Keratinocyte (primary cell): Measurements from ENCODE around the gene APLP2. TPM values are rescaled to one million over a fixed set of nuclear protein-coding genes. Genes with fewer than 3 reads are reported as not detected.

ENCODE experiments used
- DNase-seq: peaks from one replicate; pipeline ENCODE4 v3.0.0-alpha.2; 2011; ENCODE audit warnings: low read depth, missing footprints, low spot score
- FAIRE-seq: peaks from 2 replicates; lab custom pipeline; 2011; peaks lifted over from hg19 to GRCh38; lab: Jason Lieb, UNC
- H2AFZ ChIP-seq: 2 replicates; pipeline ENCODE4 v1.6.0; 2012; ENCODE audit warnings: low read length, control low read depth, inconsistent platforms; ENCODE audit not compliant: control insufficient read depth
- H3K27ac ChIP-seq: 2 replicates; pipeline ENCODE4 v1.5.1; 2011; ENCODE audit warnings: low read length; ENCODE audit not compliant: control insufficient read depth, insufficient read depth
- H3K27me3 ChIP-seq: 3 replicates; pipeline ENCODE4 v1.6.0; 2011; ENCODE audit warnings: low read length; ENCODE audit not compliant: control insufficient read depth, insufficient read depth; ENCODE audit errors: extremely low read depth
- H3K36me3 ChIP-seq, 2 experiments: 2 replicates in 1 of 2; 3 replicates in 1 of 2; pipeline ENCODE4 v1.5.1; 2011; ENCODE audit warnings: low read length in 2 of 2, mild to moderate bottlenecking in 1 of 2; ENCODE audit not compliant: control insufficient read depth in 2 of 2, insufficient read depth in 2 of 2; ENCODE audit errors: extremely low read depth in 1 of 2
- H3K4me1 ChIP-seq: 3 replicates; pipeline ENCODE4 v1.5.1; 2011; ENCODE audit warnings: low read length; ENCODE audit not compliant: control insufficient read depth, insufficient read depth; ENCODE audit errors: extremely low read depth
- H3K4me2 ChIP-seq: 3 replicates; pipeline ENCODE4 v1.6.0; 2011; ENCODE audit warnings: low read depth, low read length; ENCODE audit not compliant: control insufficient read depth, insufficient read depth; ENCODE audit errors: extremely low read depth
- H3K4me3 ChIP-seq, 3 experiments: fragments of 200-600 bp in 1 of 3; sonication (generic) in 1 of 3; 2 replicates in 2 of 3; 3 replicates in 1 of 3; pipeline ENCODE4 v1.5.1; 2011 to 2016; ENCODE audit warnings: low read length in 3 of 3, mild to moderate bottlenecking in 3 of 3, control low read depth in 2 of 3, inconsistent platforms in 1 of 3, low read depth in 1 of 3, mixed read lengths in 1 of 3, mixed run types in 1 of 3, moderate library complexity in 1 of 3; ENCODE audit not compliant: control insufficient read depth in 2 of 3, insufficient read depth in 2 of 3; ENCODE audit errors: extremely low read depth in 1 of 3
- H3K79me2 ChIP-seq: 2 replicates; pipeline ENCODE4 v1.6.0; 2012; ENCODE audit warnings: low read length; ENCODE audit not compliant: control insufficient read depth, insufficient read depth
- H3K9ac ChIP-seq: 3 replicates; pipeline ENCODE4 v1.6.0; 2011; ENCODE audit warnings: low read length; ENCODE audit not compliant: control insufficient read depth, insufficient read depth; ENCODE audit errors: extremely low read depth
- H3K9me1 ChIP-seq: 3 replicates; pipeline ENCODE4 v1.6.0; 2011; ENCODE audit warnings: low read length; ENCODE audit not compliant: control insufficient read depth, insufficient read depth; ENCODE audit errors: extremely low read depth
- H3K9me3 ChIP-seq: 2 replicates; pipeline ENCODE4 v1.5.1; 2012; ENCODE audit warnings: low read depth, low read length; ENCODE audit not compliant: control insufficient read depth
- H4K20me1 ChIP-seq: 3 replicates; pipeline ENCODE4 v1.6.0; 2011; ENCODE audit warnings: low read length; ENCODE audit not compliant: control insufficient read depth, insufficient read depth; ENCODE audit errors: extremely low read depth
- CTCF ChIP-seq, 3 experiments: IDR thresholded peaks in 1 of 3; conservative IDR thresholded peaks in 1 of 3; optimal IDR thresholded peaks in 1 of 3; 2 replicates in 2 of 3; 3 replicates in 1 of 3; pipeline versions ENCODE3 to v1.5.1; 2011; ENCODE audit warnings: low read length in 3 of 3, mild to moderate bottlenecking in 3 of 3, moderate library complexity in 2 of 3, control low read depth in 1 of 3, inconsistent platforms in 1 of 3; ENCODE audit not compliant: insufficient read depth in 2 of 3; ENCODE audit errors: extremely low read depth in 1 of 3
- EZH2 ChIP-seq: IDR thresholded peaks from one replicate; pipeline ENCODE4 v1.6.1; 2012; ENCODE audit warnings: inconsistent platforms, mild to moderate bottlenecking, low read length, moderate library complexity
- dilution Hi-C: fragments of 300-500 bp; cut with MboI; formaldehyde crosslinking; loops from one replicate; pipeline ENCODE4 v1.7.0; 2020; ENCODE audit warnings: low sequenced_read_pairs; ENCODE audit not compliant: extremely low pct_ligation_motif_present
- polyA plus RNA-seq, 5 experiments: library from polyadenylated mRNA; depleted of rRNA in 3 of 5; stranded (reverse) in 3 of 5; stranded (forward) in 1 of 5; unstranded in 1 of 5; fragments of >200 nt; gene quantifications; 1 replicate in 1 of 5; 2 replicates in 3 of 5; 3 replicates in 1 of 5; pipeline versions ENCODE4 v1.2.1 to v1.2.3, GENCODE V29; 2011 to 2012; ENCODE audit warnings: missing spikeins in 2 of 5, low read depth in 1 of 5, low replicate concordance in 1 of 5

APLP2 gene
- polyA plus RNA-seq, 1 donor (not counting 4 experiments of a cell fraction or from before 2014, with no cell fraction given) = 531 TPM

GRCh38 chr11:130124096-130124495 is 54.4 kb downstream of the APLP2 start:
- H3K9me3 ChIP-seq = no peaks in the 10 kb centered on the region
- H3K4me2 ChIP-seq = no peak overlapping the region
- TF ChIP-seq CTCF (optimal IDR thresholded peaks at IDR 0.05 in 1 of 3, IDR thresholded peaks at IDR 0.05 in 1 of 3, conservative IDR thresholded peaks at IDR 0.05 in 1 of 3; ENCODE audit: extremely low read depth in 1 of 3, insufficient read depth in 2 of 3, low read length in 3 of 3) = peak in 1 of 3 experiments; percentile 3
- no peak for TF ChIP-seq EZH2
- no peak overlapping the region for H3K4me3 ChIP-seq
- H2AFZ ChIP-seq = no peak overlapping the region
- peaks cover 10% of the 10 kb centered on the region for H3K4me1 ChIP-seq
- peaks cover 22% of the 10 kb centered on the region for H3K79me2 ChIP-seq
- peaks cover 2% of the 10 kb centered on the region for H3K9me1 ChIP-seq
- peaks cover 38 to 58% of the 10 kb centered on the region in 2 experiments for H3K36me3 ChIP-seq
- H4K20me1 ChIP-seq = no peaks in the 10 kb centered on the region
- peak overlapping the region; percentile 57 for H3K27ac ChIP-seq
- H3K27me3 ChIP-seq = no peaks in the 10 kb centered on the region
- no peak for DNase-seq
- no peak for FAIRE-seq
- dilution Hi-C loops = no loop called here
- H3K9ac ChIP-seq = no peak overlapping the region

GRCh38 chr11:130125638-130126037 is 55.9 kb downstream of the APLP2 start:
- Histone ChIP-seq H3K9me3 (no peaks in the 10 kb centered on the region), H3K9ac (no peak overlapping the region), H2AFZ (no peak overlapping the region), H3K4me1 (peaks cover 10% of the 10 kb centered on the region), H3K4me2 (no peak overlapping the region), H3K79me2 (peaks cover 13% of the 10 kb centered on the region), H3K4me3 (no peak overlapping the region), H3K36me3 (peaks cover 43 to 57% of the 10 kb centered on the region in 2 experiments), H3K27me3 (no peaks in the 10 kb centered on the region), H3K27ac (peak overlapping the region; percentile 2), H4K20me1 (no peaks in the 10 kb centered on the region), H3K9me1 (peaks cover 2% of the 10 kb centered on the region)
- no peak for TF ChIP-seq EZH2
- dilution Hi-C loops = loop anchor here (25.0 kb wide), 1 partner anchor 188 kb away; no protein-coding TSS in a partner anchor
- DNase-seq = no peak
- FAIRE-seq = no peak

GRCh38 chr11:130126516-130126915 is 56.8 kb downstream of the APLP2 start:
- Histone ChIP-seq H3K27ac (no peak overlapping the region), H3K4me1 (peaks cover 10% of the 10 kb centered on the region), H3K36me3 (peaks cover 46 to 57% of the 10 kb centered on the region in 2 experiments), H3K9me3 (no peaks in the 10 kb centered on the region), H4K20me1 (no peaks in the 10 kb centered on the region), H3K79me2 (peaks cover 13% of the 10 kb centered on the region), H3K4me2 (no peak overlapping the region), H3K27me3 (no peaks in the 10 kb centered on the region), H3K9me1 (peaks cover 2% of the 10 kb centered on the region), H3K9ac (no peak overlapping the region), H3K4me3 (no peak overlapping the region), H2AFZ (no peak overlapping the region)
- FAIRE-seq (no peak), DNase-seq (no peak)
- TF ChIP-seq CTCF (optimal IDR thresholded peaks at IDR 0.05 in 1 of 3, IDR thresholded peaks at IDR 0.05 in 1 of 3, conservative IDR thresholded peaks at IDR 0.05 in 1 of 3; ENCODE audit: extremely low read depth in 1 of 3, insufficient read depth in 2 of 3, low read length in 3 of 3) = no peak
- TF ChIP-seq EZH2 = no peak
- dilution Hi-C loops = loop anchor here (25.0 kb wide), 1 partner anchor 189 kb away; no protein-coding TSS in a partner anchor
